MM.1S (cell line): ENCODE results near the gene MEGF11.

Experiments
- DNase-seq: peaks from one replicate; pipeline ENCODE4 v3.0.0-alpha.2; 2015
- H2AFZ ChIP-seq: fragments of 300-600 bp; sonication (generic); 2 replicates; pipeline ENCODE4 v1.6.0; 2016; ENCODE audit warnings: antibody characterized with exemption, low read length
- H3F3A ChIP-seq: fragments of 300-600 bp; sonication (generic); 2 replicates; pipeline ENCODE4 v1.6.1; 2016; ENCODE audit warnings: mild to moderate bottlenecking, antibody characterized with exemption, low read length, moderate library complexity, mixed read lengths; ENCODE audit not compliant: insufficient read depth
- H3K27ac ChIP-seq: fragments of 300-600 bp; sonication (generic); 2 replicates; pipeline ENCODE4 v1.5.1; 2016; ENCODE audit warnings: mild to moderate bottlenecking, low read length
- H3K27me3 ChIP-seq: fragments of 300-600 bp; sonication (generic); replicated peaks from 2 replicates; pipeline ENCODE4 v1.6.0; 2016; ENCODE audit warnings: low read length; ENCODE audit not compliant: insufficient read depth
- H3K36me3 ChIP-seq: fragments of 300-600 bp; sonication (generic); replicated peaks from 2 replicates; pipeline ENCODE4 v1.6.1; 2016; ENCODE audit warnings: mild to moderate bottlenecking, low read length, mixed read lengths; ENCODE audit not compliant: insufficient read depth
- H3K4me1 ChIP-seq: fragments of 300-600 bp; sonication (generic); 2 replicates; pipeline ENCODE4 v1.6.1; 2016; ENCODE audit warnings: low read length, mixed read lengths
- H3K4me2 ChIP-seq: fragments of 300-600 bp; sonication (generic); 2 replicates; pipeline ENCODE4 v1.6.0; 2016; ENCODE audit warnings: low read depth, low read length
- H3K4me3 ChIP-seq: fragments of 300-600 bp; sonication (generic); 2 replicates; pipeline ENCODE4 v1.5.1; 2016; ENCODE audit warnings: low read length, mixed read lengths
- H3K79me2 ChIP-seq: fragments of 300-600 bp; sonication (generic); 2 replicates; pipeline ENCODE4 v1.6.1; 2016; ENCODE audit warnings: mixed run types, low read length, mixed read lengths
- H3K9ac ChIP-seq: fragments of 300-600 bp; sonication (generic); 2 replicates; pipeline ENCODE4 v1.6.1; 2016; ENCODE audit warnings: low read length, mixed read lengths
- H3K9me2 ChIP-seq: fragments of 300-600 bp; sonication (generic); replicated peaks from 2 replicates; pipeline ENCODE4 v1.6.1; 2016; ENCODE audit warnings: mild to moderate bottlenecking, low read length, mixed read lengths; ENCODE audit not compliant: insufficient read depth
- H3K9me3 ChIP-seq: fragments of 300-600 bp; sonication (generic); replicated peaks from 2 replicates; pipeline ENCODE4 v1.6.1; 2016; ENCODE audit warnings: mild to moderate bottlenecking, low read length, mixed read lengths; ENCODE audit not compliant: insufficient read depth
- H4K20me1 ChIP-seq: fragments of 300-600 bp; sonication (generic); 2 replicates; pipeline ENCODE4 v1.6.1; 2016; ENCODE audit warnings: mild to moderate bottlenecking, low read length, moderate library complexity, mixed read lengths; ENCODE audit not compliant: insufficient read depth
- EZH2 ChIP-seq: fragments of 300-600 bp; sonication (generic); optimal IDR thresholded peaks from 2 replicates; pipeline ENCODE3; 2017; ENCODE audit warnings: low read depth, mild to moderate bottlenecking, antibody characterized with exemption, low read length, mixed read lengths
- EZH2phosphoT487 ChIP-seq: fragments of 300-600 bp; sonication (generic); IDR thresholded peaks from 2 replicates; pipeline ENCODE4 v1.6.1; 2018; ENCODE audit warnings: antibody characterized with exemption, low read length
- TF ChIP-seq, protein P1 (sequence below): fragments of 300-600 bp; sonication (generic); IDR thresholded peaks from 2 replicates; pipeline ENCODE4 v1.5.1; 2016; ENCODE audit warnings: antibody characterized with exemption, low read length, mixed read lengths

Gene MEGF11

DNA sequence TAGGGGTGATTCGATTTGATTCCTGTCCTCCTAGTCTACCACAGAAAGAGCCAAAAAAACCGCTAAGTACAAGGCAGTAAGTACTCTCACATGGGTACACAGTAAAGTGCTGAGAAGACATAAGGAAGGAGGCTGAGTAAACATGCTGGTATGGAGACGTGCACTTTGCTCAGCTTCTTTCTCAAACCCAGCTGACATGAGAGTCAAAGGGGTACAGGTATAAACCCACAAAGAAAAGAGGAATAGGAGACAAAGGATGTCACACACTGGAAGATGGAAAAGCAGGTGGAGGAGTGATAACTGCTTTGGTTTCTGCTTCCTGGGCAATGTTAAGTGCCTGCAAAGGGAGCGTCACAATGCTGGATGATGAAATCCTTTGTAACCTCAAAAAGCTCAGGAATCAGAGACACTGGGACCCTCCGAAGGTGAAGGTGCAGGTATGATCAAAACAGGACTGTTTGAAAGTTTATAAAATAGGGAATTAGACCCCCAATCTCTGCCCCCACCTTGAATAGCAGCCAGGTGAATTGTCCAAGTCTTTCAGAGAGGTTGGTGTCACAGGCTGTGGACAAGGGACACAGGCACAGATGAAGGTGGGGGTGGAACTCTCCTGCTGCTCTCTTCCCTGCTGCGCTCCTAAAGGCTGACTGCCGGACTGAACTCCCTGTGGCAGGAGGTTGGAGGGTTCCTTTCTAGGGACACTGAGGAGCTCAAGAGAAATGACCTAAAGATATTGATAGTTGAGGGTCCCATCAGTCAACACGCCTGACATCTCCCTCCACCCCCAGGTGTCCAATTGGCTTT lies 282.4 kb downstream of the MEGF11 start:
- Histone ChIP-seq H3K9ac (no peak overlapping the region), H3K27me3 (no peaks in the 10 kb centered on the region; the same call in 1 of the 2 replicates), H3K79me2 (no peaks in the 10 kb centered on the region), H3K4me1 (no peaks in the 10 kb centered on the region), H3K4me2 (no peak overlapping the region), H3K9me2 (no peaks in the 10 kb centered on the region), H3K36me3 (no peaks in the 10 kb centered on the region), H2AFZ (no peak overlapping the region), H3K9me3 (no peaks in the 10 kb centered on the region), H3F3A (no peaks in the 10 kb centered on the region), H3K4me3 (no peak overlapping the region), H3K27ac (no peak overlapping the region), H4K20me1 (no peaks in the 10 kb centered on the region)
- no peak for TF ChIP-seq EZH2
- no peak for TF ChIP-seq EZH2phosphoT487
- TF ChIP-seq, protein P1, sequence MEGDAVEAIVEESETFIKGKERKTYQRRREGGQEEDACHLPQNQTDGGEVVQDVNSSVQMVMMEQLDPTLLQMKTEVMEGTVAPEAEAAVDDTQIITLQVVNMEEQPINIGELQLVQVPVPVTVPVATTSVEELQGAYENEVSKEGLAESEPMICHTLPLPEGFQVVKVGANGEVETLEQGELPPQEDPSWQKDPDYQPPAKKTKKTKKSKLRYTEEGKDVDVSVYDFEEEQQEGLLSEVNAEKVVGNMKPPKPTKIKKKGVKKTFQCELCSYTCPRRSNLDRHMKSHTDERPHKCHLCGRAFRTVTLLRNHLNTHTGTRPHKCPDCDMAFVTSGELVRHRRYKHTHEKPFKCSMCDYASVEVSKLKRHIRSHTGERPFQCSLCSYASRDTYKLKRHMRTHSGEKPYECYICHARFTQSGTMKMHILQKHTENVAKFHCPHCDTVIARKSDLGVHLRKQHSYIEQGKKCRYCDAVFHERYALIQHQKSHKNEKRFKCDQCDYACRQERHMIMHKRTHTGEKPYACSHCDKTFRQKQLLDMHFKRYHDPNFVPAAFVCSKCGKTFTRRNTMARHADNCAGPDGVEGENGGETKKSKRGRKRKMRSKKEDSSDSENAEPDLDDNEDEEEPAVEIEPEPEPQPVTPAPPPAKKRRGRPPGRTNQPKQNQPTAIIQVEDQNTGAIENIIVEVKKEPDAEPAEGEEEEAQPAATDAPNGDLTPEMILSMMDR = no peak
- no peak for DNase-seq

DNA sequence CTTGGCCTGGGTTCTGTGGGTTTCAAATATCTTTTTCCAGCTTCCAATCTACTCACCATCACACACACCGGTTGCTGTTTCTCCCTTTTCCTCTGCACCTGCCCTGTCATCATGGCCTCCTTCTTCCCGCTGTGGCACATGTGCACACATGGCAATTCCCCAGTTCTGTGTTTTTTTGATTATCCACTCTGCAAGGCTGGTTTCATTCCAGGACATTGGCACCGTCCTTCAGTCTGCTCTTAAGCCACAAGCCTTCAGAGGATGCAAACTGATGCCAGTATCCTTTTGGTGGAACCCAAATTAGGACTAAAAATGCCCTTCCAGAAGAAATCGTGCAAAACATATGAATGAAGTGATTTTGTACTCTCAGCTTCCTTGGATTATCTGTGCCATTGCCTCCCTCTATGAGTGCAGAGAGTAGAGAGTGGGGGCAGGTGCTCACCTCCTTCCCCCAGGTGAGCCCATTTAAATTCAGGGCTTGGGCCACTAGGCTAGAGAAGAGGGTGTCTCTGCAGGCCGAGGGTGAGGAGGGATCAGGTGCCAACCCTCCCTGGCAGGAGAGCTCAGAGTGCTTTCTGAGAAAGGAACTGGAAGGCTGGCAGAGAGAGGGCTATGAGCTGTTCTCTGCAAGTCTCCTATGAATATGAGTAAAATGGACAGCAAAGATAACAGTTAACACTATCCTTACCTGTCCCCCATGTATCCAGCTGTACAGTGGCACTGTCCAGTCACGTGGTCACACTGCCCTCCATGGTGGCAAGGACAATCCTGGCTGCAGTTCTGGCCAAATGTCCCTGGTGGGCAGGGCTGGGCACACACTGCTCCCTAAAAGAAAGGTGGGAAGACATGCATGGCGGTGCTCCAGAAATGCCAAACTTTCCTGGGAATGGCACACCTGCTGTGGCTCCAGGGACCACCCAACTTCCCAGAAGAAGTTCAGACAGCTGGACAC lies 283.4 kb downstream of the MEGF11 start:
- Histone ChIP-seq H3K79me2 (no peaks in the 10 kb centered on the region), H3K4me1 (no peaks in the 10 kb centered on the region), H3K4me2 (no peak overlapping the region), H3K27ac (no peak overlapping the region), H2AFZ (no peak overlapping the region), H3K9me2 (no peaks in the 10 kb centered on the region), H3K27me3 (no peaks in the 10 kb centered on the region; the same call in 1 of the 2 replicates), H4K20me1 (no peaks in the 10 kb centered on the region), H3F3A (no peaks in the 10 kb centered on the region), H3K9ac (no peak overlapping the region), H3K4me3 (no peak overlapping the region), H3K9me3 (no peaks in the 10 kb centered on the region), H3K36me3 (no peaks in the 10 kb centered on the region)
- TF ChIP-seq EZH2phosphoT487 (no peak), EZH2 (no peak)
- TF ChIP-seq, protein P1 = no peak
- no peak for DNase-seq

DNA sequence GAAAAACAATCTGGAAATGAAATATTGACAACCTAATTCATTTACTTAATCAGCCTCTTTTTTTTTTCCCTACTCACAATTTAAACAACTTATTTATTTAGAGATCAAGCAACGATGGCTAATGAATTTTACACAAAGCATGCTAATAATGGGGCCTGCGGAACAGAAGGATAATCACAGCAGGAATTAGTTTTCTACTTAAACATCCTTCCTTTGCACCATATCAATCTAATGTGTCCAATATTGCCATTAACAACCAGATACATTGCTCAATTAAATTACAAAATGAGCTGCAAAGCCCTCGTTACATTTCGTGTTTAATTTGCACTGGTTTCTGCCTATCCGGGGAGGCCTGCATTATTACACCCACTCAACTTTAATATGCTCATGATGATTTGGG lies 285.0 kb downstream of the MEGF11 start:
- no peak for DNase-seq
- H3K9me2 ChIP-seq = no peaks in the 10 kb centered on the region
- H3K4me2 ChIP-seq = no peak overlapping the region
- no peaks in the 10 kb centered on the region for H3K79me2 ChIP-seq
- H3F3A ChIP-seq = no peaks in the 10 kb centered on the region
- H3K4me1 ChIP-seq = no peaks in the 10 kb centered on the region
- TF ChIP-seq EZH2phosphoT487 = no peak
- TF ChIP-seq, protein P1 = no peak
- TF ChIP-seq EZH2 = no peak
- no peak overlapping the region for H3K4me3 ChIP-seq
- H4K20me1 ChIP-seq = no peaks in the 10 kb centered on the region
- no peak overlapping the region for H2AFZ ChIP-seq
- no peaks in the 10 kb centered on the region; the same call in 1 of the 2 replicates for H3K27me3 ChIP-seq
- H3K27ac ChIP-seq = no peak overlapping the region
- H3K9me3 ChIP-seq = no peaks in the 10 kb centered on the region
- no peak overlapping the region for H3K9ac ChIP-seq
- H3K36me3 ChIP-seq = no peaks in the 10 kb centered on the region
